NCI-H69 (cell line): Measurements from ENCODE around the gene GPR137.

ENCODE experiments used
- DNase-seq: peaks from one replicate; lab custom pipeline; 2025; lab: John Stamatoyannopoulos, UW

Gene GPR137

GRCh38 chr11:64249038-64249437 lies 36.6 kb upstream of the GPR137 start:
- no peak for DNase-seq

GRCh38 chr11:64249563-64250414 lies 35.9 kb upstream of the GPR137 start:
- no peak for DNase-seq

GRCh38 chr11:64250415-64251015 lies 35.1 kb upstream of the GPR137 start:
- peak; percentile 83 for DNase-seq

- DNase-seq = peak; percentile 77
Measured at GRCh38 chr11:64251016-64251752, 34.5 kb upstream of the GPR137 start, which contains the start of gene PLCB3. PLCB3 (plus strand) TSS chr11:64251530; CDS start chr11:64251650, 120 bp downstream.

- DNase-seq = no peak
Measured at GRCh38 chr11:64251753-64252002, 34.0 kb upstream of the GPR137 start.

- DNase-seq = peak; percentile 74
Measured at GRCh38 chr11:64252003-64252872, 33.4 kb upstream of the GPR137 start.

GRCh38 chr11:64253043-64253442 lies 32.6 kb upstream of the GPR137 start:
- DNase-seq = no peak

- DNase-seq = no peak
Measured at GRCh38 chr11:64253481-64253880, 32.2 kb upstream of the GPR137 start.

GRCh38 chr11:64254326-64254725 lies 31.3 kb upstream of the GPR137 start:
- DNase-seq = no peak

GRCh38 chr11:64255135-64256128 lies 30.2 kb upstream of the GPR137 start:
- DNase-seq = no peak

GRCh38 chr11:64256300-64256699 lies 29.3 kb upstream of the GPR137 start:
- DNase-seq = no peak

GRCh38 chr11:64258356-64258755 lies 27.3 kb upstream of the GPR137 start:
- DNase-seq = no peak

- no peak for DNase-seq
Measured at GRCh38 chr11:64258946-64259532, 26.6 kb upstream of the GPR137 start.

- DNase-seq = no peak
Measured at GRCh38 chr11:64259533-64260067, 26.0 kb upstream of the GPR137 start.

GRCh38 chr11:64260147-64260708 lies 25.4 kb upstream of the GPR137 start:
- DNase-seq = no peak

GRCh38 chr11:64261556-64262080 lies 24.0 kb upstream of the GPR137 start:
- DNase-seq = no peak

- DNase-seq = no peak
Measured at GRCh38 chr11:64262271-64263002, 23.2 kb upstream of the GPR137 start.

- DNase-seq = no peak
Measured at GRCh38 chr11:64263021-64263946, 22.4 kb upstream of the GPR137 start.
